Measurements from ENCODE around the gene RAD51AP2.
"Not testable (repeated sequence)": the region's sequence is repeated elsewhere in the genome, so short reads cannot be mapped to it uniquely, and the experiment has no call there.

RAD51AP2 gene

DNA sequence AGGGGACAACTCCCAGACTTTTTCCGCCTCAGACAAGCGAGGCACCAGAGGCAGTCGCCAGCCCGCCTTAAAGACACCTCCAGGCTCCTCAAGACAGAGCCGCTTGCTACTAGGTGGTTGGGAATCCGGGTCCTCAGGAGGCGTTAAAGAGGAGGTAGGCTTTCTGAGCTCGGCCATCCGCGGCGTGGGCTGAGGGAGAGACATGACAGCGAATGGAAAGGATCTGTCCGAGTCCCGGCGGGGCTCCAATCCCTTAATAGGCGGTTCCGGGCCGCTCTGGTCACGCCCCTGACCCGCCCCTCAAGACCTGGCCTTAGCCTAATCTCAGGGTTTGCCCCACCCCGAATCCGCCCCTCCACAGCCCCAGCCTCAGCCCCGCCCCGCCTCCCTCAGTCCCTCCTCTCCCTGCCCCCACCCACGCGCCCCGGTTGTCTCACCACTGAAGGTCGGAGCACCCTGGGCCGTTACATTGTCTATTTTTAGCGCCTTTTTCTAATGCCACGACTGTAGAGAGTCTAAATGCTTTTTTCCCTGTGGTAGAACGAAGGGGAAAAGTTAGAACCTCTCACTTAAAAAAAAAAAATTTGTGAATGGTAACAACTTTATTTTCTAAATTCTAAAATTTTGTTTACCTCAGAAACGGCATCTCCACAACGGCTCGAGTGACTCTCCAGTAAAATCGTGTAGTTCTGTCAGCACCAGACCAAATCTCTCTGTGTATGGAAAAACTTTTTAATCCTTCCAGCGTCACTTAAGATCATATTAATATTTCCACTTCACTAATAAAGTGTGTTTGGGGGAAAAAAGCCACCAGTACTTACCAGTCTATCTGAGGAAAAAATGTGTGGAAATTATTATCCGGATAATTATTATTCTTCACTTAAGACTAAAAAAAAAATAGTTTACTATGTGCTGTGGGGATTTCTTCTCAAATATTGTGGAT lies at the start of gene RAD51AP2:
Gene RAD51AP2, minus strand, starts transcription at position 229 of the 943 bp plus-strand sequence. Its CDS starts 25 bp downstream, at position 204.
- DNase-seq (ENCODE audit: low read depth) = no peak

DNA sequence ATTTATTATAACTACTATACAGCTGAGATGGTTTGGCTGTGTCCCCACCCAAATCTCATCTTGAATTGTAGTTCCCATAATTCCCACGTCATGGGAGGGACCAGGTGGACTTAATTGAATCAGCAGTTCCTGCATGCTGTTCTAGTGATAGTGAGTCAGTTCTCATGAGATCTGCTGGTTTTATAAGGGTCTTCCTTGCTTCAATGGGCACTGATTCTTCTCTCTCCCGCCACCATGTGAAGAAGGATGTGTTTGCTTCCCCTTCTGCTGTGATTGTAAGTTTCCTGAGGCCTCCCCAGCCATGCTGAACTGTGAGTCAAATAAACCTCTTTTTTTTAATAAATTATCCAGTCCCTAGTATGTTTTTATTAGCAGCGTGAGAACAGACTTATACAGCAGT lies 47.5 kb upstream of the RAD51AP2 start:
- not testable (repeated sequence) for DNase-seq (ENCODE audit: low read depth)

DNA sequence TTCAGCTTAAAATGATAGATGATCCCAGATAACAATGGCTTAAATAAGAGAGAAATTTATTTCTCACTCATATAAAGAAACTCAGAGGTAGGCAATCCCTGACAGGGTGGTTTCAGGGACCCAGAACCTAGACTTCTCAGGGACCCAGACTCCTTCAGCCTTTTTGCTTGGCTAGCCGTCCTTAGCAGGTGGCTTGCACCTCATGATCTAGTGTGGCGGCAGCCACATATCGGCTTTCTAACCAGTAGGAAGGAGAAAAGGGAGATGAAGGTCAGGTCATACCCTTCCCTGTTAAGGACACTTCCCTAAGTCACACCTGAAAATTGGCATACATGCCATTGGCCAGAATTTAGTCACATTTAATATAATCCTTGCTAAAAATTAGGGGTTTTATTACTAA lies 40.6 kb upstream of the RAD51AP2 start:
- no peak for DNase-seq (ENCODE audit: low read depth)

DNA sequence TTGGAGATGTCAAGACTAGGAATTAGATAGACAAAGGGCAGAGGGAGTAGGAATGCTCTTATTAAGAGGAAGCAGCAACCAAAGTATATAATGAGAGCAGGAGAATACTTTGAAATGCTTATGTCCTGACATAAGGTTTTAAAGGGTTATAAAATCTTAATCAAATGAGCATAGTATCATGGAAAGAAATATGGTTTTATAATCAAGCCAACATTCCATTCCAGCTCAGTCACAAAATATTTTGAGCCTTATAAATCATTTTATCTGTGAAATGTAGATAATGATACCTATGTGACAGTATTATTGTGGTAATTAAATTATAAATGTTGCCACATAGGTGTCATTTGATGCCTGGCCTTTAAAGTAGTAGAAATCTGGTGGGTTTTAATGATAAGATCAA lies 39.8 kb upstream of the RAD51AP2 start:
- DNase-seq (ENCODE audit: low read depth) = no peak

DNA sequence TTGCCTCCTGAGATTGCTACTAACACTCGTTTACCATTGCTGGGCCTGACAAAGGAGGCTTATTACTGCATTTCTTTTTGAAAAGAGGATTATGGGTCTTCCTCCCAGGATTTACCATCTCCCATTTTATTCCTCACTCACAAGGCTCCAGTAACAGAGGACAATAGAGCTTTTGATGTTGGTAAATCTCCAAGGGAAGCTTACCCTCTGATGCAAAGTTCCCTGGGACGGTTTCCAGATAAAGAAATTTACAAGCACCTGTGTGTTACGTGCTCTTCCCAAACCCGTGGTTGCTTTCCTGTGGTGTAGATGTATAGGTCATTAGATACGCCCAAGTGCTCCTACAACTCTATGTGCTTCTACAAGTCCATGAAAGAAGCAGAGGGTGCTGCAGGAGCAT lies 39.4 kb upstream of the RAD51AP2 start:
- DNase-seq (ENCODE audit: low read depth) = no peak

DNA sequence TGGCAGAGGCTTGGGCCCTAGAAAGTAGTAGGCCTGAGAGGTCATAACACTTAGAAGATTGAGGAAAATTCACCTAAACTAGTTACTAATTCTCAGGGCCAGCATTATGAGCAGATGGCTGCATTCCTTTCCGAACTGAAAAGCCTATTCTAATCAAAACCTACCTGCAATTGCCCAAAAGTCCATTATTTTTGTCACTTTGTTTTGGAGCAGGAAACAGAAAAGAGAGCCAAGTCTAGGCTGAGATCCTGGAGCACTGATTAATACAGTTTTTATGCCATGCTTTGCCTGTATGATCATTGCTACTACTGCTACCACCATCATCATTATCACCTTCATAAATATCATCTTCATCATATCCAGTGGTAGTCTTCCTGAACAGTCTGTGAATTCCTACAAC lies 36.9 kb upstream of the RAD51AP2 start:
- no peak for DNase-seq (ENCODE audit: low read depth)

DNA sequence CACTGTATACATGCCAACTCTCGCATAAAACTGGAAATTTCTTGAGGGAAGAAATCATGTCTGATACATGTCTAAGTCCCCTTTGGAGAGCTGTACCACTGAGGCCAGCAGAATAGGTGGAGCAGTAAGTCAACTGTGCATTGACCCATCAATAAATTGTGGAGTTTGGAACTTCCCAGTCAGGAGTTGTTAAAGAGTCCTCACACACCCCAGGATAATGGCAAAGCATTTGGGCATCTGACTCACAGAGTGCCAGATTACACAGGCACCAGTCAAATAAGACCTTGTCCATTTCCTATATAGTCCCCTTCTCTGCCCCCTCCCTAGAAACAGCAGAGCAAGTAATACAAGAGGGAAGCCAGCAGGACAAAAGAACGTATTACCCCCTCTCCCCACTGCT lies 32.7 kb upstream of the RAD51AP2 start:
- DNase-seq (ENCODE audit: low read depth) = no peak

DNA sequence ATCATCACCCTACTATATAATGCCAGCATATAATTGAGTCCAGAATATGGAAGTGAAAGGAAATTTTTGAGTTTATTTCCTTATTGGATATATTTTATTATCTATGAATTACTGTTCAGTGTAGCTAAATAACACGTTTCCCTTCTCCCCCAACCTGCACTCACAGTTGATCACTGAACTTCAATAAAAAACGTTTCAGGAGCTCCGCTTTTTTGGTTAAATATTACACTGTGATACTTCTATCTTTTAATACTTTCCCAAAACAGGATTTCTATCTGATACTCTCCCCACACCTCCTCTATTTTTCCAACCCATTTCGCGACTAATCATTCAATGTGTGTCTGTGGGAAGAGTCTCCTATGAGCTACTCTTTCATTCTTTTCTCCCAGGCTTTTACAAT lies 29.5 kb upstream of the RAD51AP2 start:
- no peak for DNase-seq (ENCODE audit: low read depth)

DNA sequence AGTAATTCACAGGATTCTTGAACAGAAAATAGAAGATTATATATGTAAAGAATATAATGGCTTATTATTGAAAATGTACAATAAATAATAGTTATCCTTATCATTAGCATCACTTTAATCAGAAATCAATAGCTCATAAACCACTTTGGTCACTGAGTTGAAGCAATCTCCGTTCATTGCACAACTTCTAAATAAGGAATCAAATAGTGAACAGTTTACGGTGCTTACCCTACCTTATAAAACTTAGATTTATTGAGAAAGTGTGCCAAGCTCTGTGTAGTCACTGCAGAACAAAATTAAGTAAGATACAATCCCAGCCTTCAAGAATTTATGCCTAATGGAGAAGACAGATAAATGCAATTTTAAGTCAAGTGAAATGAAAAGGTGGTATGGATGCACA lies 29.0 kb upstream of the RAD51AP2 start:
- DNase-seq (ENCODE audit: low read depth) = no peak

DNA sequence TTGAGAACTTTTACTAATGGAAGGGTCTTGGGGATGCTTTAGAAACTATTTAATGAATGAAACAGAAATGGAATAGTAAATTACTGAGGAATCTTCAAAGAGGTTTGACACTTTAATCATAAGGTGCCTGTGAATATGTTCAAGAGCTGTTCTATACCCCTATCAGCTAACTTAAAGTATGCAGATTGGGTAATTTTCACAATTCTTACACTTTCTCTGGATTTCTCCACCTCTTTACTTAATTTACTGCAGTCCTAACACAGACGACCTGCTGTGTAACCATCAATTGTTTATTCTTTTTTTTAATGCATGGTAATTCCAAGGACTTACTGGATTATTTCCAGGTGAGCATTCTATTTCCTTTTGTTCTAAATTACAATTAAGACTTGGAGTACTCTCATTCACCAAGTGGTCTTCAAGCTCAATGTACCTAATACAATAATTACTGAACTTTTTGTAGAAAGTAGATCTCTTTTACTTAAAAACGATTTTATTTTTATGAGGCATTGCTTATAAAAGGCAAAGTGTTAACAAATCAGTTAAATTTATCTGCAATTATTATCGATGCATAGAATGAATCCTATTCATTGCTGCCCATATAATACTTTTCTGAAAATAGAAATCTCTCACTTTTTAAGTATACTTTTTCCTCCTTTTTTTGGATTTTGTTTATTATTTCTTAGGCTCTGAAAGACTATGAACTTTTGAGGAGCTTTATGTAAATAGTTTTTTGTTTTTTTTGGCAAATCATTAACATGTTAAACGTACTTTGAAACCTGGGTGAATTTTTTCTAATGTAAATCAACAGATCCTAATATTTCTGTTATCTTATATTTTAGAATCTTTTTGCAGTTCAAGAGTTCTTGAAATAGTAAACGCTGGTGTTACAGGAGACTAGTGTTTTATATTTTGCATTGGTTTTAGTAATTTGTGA lies 27.7 kb upstream of the RAD51AP2 start:
- no peak for DNase-seq (ENCODE audit: low read depth)

DNA sequence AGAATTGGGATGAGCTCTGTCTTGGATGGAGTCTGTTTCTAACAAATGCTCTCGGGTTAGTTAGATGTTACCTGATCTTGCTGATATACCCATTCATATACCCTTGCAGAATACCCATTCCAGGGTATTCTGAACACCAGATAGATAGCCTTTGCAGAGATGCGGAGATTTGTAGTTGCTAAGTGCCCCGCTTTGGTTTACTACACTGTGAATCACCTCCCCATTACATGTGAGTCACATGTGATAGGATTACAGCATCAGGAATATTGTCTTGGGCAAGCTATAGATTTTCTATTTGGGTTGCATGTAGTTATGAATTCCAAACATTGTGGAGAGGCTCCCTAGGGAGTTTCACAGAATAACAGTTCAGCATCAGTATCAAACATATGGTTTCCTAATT lies 26.0 kb upstream of the RAD51AP2 start:
- no peak for DNase-seq (ENCODE audit: low read depth)

DNA sequence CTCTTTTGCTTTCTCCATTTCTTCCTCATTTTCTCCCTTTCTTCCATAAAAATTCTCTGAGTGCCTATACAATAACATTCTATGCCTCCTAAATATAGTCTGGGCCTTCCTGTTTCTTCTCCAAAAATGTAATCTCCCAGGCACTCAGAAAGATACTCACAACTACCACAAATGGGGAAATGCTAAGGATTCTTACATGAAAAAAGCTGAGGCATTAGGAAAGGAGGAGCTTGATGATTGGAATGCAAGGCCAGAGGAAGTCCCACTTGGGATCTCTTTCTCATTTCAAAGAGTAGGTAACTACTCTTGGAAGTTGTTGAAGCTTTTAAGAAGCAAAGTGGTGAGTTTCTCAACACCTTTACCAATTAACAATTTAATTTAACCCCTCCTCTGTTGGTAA lies 25.6 kb upstream of the RAD51AP2 start:
- DNase-seq (ENCODE audit: low read depth) = no peak

DNA sequence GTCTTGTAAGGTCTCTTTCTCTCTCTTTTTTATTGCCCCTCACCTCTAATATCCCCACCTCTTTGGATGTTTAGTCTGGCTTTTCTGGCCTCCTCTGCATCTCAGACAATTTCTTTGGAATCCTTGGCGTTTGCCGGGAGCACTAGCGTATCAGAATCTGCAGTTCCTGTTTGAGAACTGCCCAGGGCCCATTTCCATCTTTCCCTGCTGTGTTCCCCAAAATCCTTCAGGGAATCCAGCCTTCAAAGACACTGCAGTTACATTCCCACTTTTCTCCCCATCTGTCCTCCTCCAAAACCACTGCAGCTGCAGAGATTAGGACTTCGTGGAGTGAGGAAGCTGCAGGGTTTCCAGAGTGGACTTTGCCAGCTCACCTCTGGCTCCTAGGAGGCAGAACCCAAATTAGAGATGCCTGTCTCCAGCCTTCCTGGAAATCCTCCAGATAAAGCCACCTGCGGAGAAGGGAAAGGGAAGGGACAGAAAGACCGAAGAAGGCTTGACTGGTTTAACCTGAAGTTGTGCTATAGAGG lies 25.0 kb upstream of the RAD51AP2 start:
- no peak for DNase-seq (ENCODE audit: low read depth)

DNA sequence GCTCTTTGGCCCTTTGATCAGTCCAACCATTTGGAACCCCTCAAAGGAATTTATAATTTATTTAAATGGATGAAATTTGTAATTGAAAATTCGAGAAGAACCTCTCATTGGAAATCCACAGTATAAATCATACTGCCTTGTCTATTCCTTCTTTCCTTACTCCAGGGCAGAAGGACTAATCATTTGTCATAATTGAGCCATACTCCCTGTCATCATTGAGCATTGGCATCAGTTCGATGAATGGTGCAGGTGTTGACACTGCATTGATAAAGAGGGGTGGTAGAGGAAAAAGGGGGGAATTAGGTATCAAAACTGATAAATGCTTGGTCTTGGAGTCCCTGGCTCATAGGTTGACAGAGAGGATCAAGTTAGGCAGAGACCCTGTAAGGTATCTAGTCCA lies 24.2 kb upstream of the RAD51AP2 start:
- DNase-seq (ENCODE audit: low read depth) = no peak

DNA sequence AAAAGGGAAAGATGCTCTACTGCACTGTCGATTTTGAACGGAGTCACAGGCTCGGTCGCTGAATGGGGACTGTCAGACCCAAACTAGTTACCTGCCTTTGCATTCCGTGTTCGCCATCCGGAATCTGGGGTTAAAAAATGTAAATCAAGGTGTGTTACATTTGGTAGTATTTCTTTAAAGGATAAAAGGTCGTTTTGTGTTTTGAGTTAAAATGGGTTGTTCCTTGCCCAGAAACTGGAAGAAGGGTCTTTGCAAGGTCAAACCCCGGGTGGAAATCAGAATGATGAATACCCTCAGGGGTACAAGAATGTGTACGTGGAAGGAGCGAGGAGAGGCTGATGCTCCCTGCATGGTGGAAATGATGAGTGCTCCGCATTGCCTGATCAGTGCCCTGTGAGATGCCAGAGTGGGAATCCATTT lies 23.3 kb upstream of the RAD51AP2 start:
- no peak for DNase-seq (ENCODE audit: low read depth)

DNA sequence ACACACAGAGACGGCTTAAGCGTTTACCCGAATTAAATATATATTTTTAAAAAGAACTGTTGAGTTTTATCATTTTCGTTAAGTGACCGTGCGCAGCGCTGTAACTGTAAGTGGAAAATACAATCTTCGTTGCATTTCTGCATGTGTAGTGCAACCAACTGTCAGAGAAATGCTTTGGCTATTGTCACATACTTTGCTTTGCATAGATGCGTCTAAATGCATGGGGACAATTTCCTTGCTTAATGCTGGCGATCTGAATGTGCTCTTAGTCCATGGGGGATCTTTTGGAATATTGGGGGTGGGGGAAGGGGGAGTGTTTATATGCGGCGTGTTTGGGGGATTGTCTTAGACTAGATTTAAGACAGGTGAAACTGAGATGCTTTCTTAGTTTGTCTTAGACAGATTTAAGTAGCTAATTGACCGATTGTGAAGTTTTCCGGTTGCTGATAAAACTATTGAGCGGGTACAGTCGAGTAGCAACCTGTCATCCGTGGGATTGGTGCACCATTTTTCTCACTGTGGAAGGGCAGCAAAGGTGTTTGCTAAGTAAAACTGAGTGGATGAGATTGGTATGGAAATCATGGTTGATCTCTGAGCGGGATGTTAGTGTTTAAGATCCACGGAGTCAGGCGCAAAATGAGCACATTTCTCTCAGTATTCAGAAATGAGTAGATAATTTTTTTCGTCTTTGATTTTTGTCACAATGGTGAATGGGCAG lies 22.7 kb upstream of the RAD51AP2 start:
- no peak for DNase-seq (ENCODE audit: low read depth)

DNA sequence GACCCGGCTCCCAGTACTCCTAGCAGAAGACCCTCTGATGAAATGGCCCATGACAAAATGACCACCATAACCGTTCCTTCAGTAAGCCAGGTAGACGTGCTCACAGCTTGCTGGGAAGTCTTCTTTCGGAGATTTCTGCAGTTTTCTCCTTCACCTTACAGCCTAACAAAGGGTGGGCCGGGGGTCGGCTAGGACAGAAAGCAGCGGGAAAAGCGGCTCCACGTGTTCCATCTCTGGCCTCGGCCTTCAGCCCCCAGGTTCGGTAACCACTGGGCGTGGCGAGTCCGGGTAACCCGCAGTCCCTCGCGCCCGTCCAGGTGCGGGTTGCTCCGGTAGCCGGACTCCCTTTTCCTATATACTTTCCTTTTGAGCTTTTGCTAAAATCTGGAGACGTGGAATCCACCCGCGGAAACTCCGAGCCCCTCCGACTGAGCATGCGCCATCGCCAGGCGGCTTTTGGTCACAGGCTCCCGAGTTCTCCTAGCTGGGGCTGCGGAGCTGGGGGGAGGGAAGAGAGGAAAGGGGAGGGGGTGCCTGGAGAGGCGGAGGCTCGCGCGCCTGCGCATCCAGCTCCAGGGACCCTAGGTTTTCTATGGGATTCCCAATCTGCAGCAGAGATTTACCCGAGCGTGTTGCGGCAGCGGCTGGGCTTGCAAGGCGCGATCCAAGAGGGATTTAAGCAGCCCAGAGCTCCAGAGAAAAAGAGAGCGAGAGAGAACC lies 22.0 kb upstream of the RAD51AP2 start, which contains the start of gene VSNL1:
Gene VSNL1, plus strand, starts transcription at position 604 of the 720 bp plus-strand sequence. CDS start 51,379 bp downstream, outside the sequence.
- no peak for DNase-seq (ENCODE audit: low read depth)

DNA sequence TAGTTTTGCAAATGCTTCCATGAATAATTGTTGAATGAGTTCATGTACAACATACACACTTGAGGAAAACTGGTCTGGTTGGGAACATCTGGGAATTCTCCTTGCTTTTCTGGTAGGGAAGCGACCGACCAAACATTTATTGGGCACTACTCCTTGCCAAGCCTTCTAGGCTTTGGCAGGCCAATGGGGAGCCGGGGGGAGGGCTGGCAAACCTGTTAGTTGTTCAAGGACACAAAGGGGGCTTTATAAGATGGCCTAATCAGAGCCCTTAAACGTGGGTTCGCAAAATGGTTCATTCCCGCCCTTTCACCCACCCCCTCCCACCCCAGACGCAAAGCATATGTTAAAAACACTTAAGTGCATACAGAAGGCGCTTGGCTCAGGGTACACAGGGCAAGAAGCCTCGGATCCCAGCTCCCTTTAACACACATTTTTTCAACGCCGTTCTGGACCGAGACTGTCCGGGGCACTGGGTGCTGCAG lies 21.4 kb upstream of the RAD51AP2 start:
- DNase-seq (ENCODE audit: low read depth) = no peak

DNA sequence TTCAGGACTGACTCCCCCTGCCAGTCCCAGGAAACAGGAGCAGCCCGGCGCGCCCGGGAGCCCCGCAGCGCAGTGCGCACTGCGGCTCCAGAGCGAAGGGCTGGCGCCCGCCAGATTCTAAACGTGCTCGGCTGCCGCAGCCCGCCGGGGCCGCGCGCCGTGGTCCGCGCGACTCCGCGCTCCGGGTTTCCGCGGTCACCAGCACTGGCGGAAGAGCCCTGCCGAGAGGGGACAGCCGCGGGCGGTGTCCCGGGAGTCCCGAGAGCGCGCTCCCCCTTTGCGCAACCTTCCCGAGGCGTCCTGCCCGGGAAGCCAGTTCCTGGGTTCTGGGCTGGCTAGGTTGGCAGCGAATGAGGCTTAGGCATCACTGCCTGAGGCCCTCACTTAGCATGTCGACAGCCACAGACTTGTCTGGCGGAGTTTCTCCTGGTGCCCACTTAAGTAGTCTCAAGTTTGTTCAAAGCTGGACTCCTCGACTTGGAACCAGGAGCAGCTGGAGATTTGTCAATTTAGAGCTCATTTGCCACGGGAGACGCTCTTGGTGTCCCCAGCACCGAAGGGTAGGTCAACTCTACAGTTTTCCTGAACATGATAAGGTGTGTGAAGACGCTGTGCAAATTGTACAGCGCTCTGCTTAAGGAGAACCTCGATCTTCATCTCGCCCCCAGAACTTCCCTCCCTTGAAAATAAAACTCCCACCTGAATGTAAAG lies 20.8 kb upstream of the RAD51AP2 start:
- DNase-seq (ENCODE audit: low read depth) = no peak

All from stimulated activated CD4-positive, alpha-beta T cell treated with anti-CD3 and anti-CD28 coated beads, Interleukin-2, amount 100 ng/mL, for 4 hours (primary cell).